Measurements from ENCODE around the gene ELAVL3.
"Not testable (repeated sequence)": the region's sequence is repeated elsewhere in the genome, so short reads cannot be mapped to it uniquely, and the experiment has no call there.

The ELAVL3 gene

GRCh38 chr19:11486661-11487503 is 6.0 kb upstream of the ELAVL3 start:
- DNase-seq (ENCODE audit: low read depth), result no peak

DNA sequence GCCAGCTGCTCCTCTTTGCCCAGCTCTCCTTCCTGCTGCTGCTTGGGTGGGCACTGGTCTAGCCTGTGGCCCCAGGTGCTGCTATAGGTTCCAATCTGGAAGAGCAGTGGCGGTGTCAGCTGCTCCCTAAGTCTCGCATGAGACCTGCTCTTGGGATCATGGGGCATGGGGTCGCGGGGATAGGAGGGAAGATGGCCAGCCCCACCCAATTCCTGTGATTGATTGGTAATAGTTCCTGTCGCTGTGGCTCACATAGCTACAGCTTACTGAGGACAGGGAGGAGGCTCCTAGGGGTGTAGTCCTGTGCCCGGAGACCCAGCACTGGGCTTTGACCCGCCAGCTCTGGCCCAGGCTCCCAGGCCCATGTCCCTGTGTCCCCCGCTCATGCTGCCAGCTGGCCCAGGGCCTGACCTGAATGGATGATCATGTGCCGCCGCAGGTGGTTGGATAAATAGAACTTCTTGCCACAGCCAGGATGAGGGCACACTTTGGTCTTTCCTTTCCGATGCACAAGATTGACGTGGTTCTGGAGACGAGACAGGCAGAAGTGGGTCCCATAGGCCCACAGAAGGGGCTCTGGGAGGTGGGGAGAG is 4.5 kb upstream of the ELAVL3 start:
- no peak for DNase-seq (ENCODE audit: low read depth)

GRCh38 chr19:11483366-11484111 is 2.7 kb upstream of the ELAVL3 start:
- no peak for DNase-seq (ENCODE audit: low read depth)

DNA sequence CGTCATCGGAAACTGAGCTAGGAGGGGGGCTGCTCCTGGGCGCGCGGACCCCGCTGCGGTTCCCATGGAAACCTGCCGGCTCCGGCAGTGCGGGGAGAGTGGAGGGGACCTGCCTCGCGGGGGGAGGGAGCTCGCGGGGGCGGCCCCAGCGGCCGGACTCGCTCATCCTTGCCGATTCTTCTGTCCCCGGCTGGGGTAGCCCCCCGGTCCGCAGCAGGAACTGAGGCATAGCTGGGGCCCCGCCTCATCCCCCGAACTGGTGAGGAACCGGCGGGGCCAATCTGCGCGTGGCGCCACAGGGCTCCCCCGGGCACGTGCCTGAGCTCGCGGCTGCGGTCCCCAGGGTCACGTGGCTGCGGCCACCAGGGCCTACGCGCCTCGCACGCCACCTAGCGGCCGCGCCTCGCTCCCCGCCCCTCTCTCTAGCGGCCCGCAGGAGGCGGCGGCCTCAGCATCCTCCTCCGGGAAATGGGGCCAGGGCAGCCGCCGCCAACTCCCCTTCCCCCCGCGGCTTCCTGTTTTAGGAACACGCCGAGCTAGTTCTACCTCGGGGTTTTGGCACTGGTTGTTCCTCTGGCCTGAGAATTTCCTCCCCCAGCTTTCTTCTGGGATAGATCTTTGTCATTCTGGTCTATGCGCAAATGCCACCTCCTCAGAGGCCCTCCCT is 1.7 kb upstream of the ELAVL3 start:
- no peak for DNase-seq (ENCODE audit: low read depth)

- no peak for DNase-seq (ENCODE audit: low read depth)
Measured at GRCh38 chr19:11481534-11482383, 913 bp upstream of the ELAVL3 start.

DNA sequence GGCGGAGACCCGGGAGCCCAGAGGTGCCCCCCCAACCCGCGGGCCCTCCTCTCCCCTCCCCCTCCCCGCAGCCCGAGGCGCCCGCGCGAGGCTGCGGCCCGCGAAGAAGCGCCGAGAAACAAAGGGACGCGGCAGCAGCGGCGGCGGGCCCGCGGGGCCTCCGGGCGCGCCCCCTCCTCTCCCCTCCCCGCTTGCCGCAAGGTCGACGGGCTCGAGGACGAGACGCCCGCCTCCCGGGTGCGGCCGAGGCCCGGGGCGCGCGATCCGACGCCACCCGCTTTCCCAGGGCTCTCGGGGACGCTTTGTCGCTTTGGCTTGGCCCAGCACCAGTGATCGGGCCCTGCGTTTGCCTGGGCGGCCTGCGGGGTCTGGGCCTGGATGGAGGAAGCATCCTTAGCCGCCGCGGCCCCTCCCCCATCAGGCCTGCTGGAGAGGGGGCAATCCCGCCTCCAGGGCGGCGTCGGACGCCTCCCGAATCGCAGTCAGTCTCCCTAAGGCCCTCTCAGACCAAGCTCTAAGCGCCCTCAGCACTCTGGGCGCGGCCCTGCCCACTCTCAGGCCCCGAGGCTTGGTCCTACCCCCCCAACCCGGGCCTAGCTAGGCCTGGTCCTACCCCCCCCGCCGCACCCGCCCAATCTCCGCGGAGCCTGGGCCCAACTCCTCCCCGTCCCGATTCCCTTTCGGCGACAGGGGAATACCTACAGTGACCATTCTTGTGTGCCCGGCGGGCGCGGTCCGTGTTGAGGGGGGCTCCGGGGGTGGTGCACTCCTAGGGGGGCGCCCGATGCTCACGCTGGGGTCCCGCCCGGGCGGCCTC is 740 bp downstream of the ELAVL3 start:
- DNase-seq (ENCODE audit: low read depth), result no peak

DNA sequence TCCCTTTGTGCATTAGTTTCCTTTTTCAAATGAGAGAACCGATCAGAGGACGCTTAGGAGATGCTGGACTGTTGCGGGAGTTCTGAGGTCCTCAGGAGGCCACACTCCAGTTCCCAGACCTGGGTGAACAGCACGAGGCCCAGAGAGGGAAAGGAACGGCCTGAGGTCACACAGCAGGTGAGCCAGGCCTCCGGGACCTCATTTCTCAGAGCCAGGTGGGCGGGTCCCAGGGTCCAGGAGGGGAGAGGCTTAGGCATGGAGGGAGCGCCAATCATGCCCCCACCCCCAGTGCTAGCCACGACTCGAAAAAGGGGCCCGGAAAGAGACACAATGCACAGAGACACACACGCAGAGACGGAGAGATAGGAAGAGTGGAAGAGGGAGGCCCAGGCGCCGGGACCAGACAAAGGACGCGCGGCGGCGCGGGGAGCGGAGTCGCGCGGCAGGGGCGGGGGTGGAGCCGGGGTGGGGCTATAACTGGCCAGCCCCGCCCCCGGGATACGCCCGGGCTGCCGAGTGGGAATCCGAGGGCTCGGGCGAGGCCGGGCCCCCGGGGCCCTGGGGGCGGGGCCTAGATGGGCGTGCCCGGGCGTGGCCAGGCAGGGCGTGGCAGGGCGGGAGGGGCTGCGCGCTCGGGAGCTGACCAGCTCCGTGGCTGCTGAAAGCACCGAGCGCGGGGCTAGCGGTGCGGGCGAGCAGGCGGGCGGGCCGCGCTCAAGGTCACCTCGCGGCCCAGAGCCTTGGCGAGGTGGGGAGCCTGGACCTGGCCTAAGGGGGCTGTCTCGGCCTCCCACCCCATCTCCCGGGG is 1.6 kb downstream of the ELAVL3 start:
- DNase-seq (ENCODE audit: low read depth), result no peak

- DNase-seq (ENCODE audit: low read depth), result no peak
Measured at GRCh38 chr19:11478167-11479089, 2.4 kb downstream of the ELAVL3 start.

- DNase-seq (ENCODE audit: low read depth), result no peak
Measured at GRCh38 chr19:11475861-11476260, 5.0 kb downstream of the ELAVL3 start.

- not testable (repeated sequence) for DNase-seq (ENCODE audit: low read depth)
Measured at GRCh38 chr19:11475343-11475742, 5.5 kb downstream of the ELAVL3 start.

- no peak for DNase-seq (ENCODE audit: low read depth)
Measured at GRCh38 chr19:11473725-11474124, 7.1 kb downstream of the ELAVL3 start.

- not testable (repeated sequence) for DNase-seq (ENCODE audit: low read depth)
Measured at GRCh38 chr19:11468266-11468845, 12.5 kb downstream of the ELAVL3 start.

- DNase-seq (ENCODE audit: low read depth), result no peak
Measured at GRCh38 chr19:11465600-11465999, 15.2 kb downstream of the ELAVL3 start.

GRCh38 chr19:11464333-11465265 is 16.2 kb downstream of the ELAVL3 start:
- DNase-seq (ENCODE audit: low read depth), result no peak

GRCh38 chr19:11463391-11463790 is 17.5 kb downstream of the ELAVL3 start:
- no peak for DNase-seq (ENCODE audit: low read depth)

DNA sequence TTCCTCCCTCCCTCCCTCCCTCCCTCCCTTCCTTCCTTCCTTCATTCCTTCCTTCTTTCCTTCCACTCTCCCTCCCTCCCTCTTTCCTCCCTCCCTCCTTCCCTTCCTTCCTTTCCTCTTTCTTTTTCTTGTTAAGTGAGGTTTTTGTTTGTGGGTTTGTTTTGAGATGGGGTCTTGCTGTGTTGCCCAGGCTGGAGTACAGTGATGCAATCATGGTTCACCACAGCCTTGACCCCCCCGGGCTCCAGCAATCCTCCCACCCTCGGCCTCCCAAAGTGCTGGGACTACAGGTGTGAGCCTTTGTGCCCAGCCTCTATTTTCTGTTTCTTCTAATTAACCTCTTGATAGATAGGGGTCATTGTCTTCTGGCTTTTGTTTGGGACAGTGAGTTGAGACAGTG is 19.4 kb downstream of the ELAVL3 start:
- no peak for DNase-seq (ENCODE audit: low read depth)

- DNase-seq (ENCODE audit: low read depth), result no peak
Measured at GRCh38 chr19:11460207-11460606, 20.6 kb downstream of the ELAVL3 start.
